ENCODE measurements around the gene IL12RB2.

IL12RB2 gene

GRCh38 chr1:67333603-67334002 lies 25.9 kb downstream of the IL12RB2 start:
- WGBS = 86% methylated on average over 3 of the region's 3 CpGs
- Histone ChIP-seq H3K4me1 (ENCODE audit: insufficient read depth, low read length) (peaks cover 19% of the 10 kb centered on the region), H3K27me3 (ENCODE audit: insufficient read depth, low read length) (no peaks in the 10 kb centered on the region), H3K9me3 (ENCODE audit: insufficient read depth, low read depth, low read length) (no peaks in the 10 kb centered on the region), H3K27ac (ENCODE audit: low read depth, low read length) (no peak overlapping the region), H3K9ac (ENCODE audit: low read depth, low read length) (no peak overlapping the region), H3K36me3 (ENCODE audit: insufficient read depth, low read length) (no peaks in the 10 kb centered on the region), H3K4me3 (ENCODE audit: low read length) (no peak overlapping the region)

GRCh38 chr1:67335411-67335810 lies 27.7 kb downstream of the IL12RB2 start:
- 89% methylated on average over 1 of the region's 1 CpG for WGBS
- Histone ChIP-seq H3K9ac (ENCODE audit: low read depth, low read length) (no peak overlapping the region), H3K9me3 (ENCODE audit: insufficient read depth, low read depth, low read length) (no peaks in the 10 kb centered on the region), H3K27me3 (ENCODE audit: insufficient read depth, low read length) (peaks cover 1% of the 10 kb centered on the region), H3K27ac (ENCODE audit: low read depth, low read length) (no peak overlapping the region), H3K4me1 (ENCODE audit: insufficient read depth, low read length) (peaks cover 23% of the 10 kb centered on the region), H3K36me3 (ENCODE audit: insufficient read depth, low read length) (no peaks in the 10 kb centered on the region), H3K4me3 (ENCODE audit: low read length) (no peak overlapping the region)

GRCh38 chr1:67336157-67336556 lies 28.5 kb downstream of the IL12RB2 start:
- Histone ChIP-seq H3K9ac (ENCODE audit: low read depth, low read length) (no peak overlapping the region), H3K9me3 (ENCODE audit: insufficient read depth, low read depth, low read length) (no peaks in the 10 kb centered on the region)
- 94% methylated on average over 5 of the region's 5 CpGs for WGBS

GRCh38 chr1:67336783-67337182 lies 29.1 kb downstream of the IL12RB2 start:
- Histone ChIP-seq H3K4me3 (ENCODE audit: low read length) (no peak overlapping the region), H3K27me3 (ENCODE audit: insufficient read depth, low read length) (peaks cover 5% of the 10 kb centered on the region), H3K9ac (ENCODE audit: low read depth, low read length) (no peak overlapping the region), H3K4me1 (ENCODE audit: insufficient read depth, low read length) (peaks cover 26% of the 10 kb centered on the region), H3K9me3 (ENCODE audit: insufficient read depth, low read depth, low read length) (no peaks in the 10 kb centered on the region), H3K27ac (ENCODE audit: low read depth, low read length) (no peak overlapping the region), H3K36me3 (ENCODE audit: insufficient read depth, low read length) (no peaks in the 10 kb centered on the region)
- WGBS = 88% methylated on average over 5 of the region's 6 CpGs

More at GRCh38 chr1:67336157-67336556, 28.5 kb downstream of the IL12RB2 start:
- Histone ChIP-seq H3K4me3 (ENCODE audit: low read length) (no peak overlapping the region), H3K36me3 (ENCODE audit: insufficient read depth, low read length) (no peaks in the 10 kb centered on the region), H3K4me1 (ENCODE audit: insufficient read depth, low read length) (peaks cover 23% of the 10 kb centered on the region), H3K27me3 (ENCODE audit: insufficient read depth, low read length) (peaks cover 5% of the 10 kb centered on the region), H3K27ac (ENCODE audit: low read depth, low read length) (no peak overlapping the region)

- H3K36me3 ChIP-seq (ENCODE audit: insufficient read depth, low read length) = no peaks in the 10 kb centered on the region
- no peak overlapping the region for H3K9ac ChIP-seq (ENCODE audit: low read depth, low read length)
- H3K9me3 ChIP-seq (ENCODE audit: insufficient read depth, low read depth, low read length) = no peaks in the 10 kb centered on the region
- no peak overlapping the region for H3K27ac ChIP-seq (ENCODE audit: low read depth, low read length)
- H3K4me1 ChIP-seq (ENCODE audit: insufficient read depth, low read length) = peaks cover 16% of the 10 kb centered on the region
- 90% methylated on average over 3 of the region's 3 CpGs for WGBS
- H3K4me3 ChIP-seq (ENCODE audit: low read length) = no peak overlapping the region
- H3K27me3 ChIP-seq (ENCODE audit: insufficient read depth, low read length) = peaks cover 5% of the 10 kb centered on the region
Observed at GRCh38 chr1:67338642-67339041, 31.0 kb downstream of the IL12RB2 start.

- WGBS = 78% methylated on average over 7 of the region's 7 CpGs
- no peaks in the 10 kb centered on the region for H3K9me3 ChIP-seq (ENCODE audit: insufficient read depth, low read depth, low read length)
- no peaks in the 10 kb centered on the region for H3K36me3 ChIP-seq (ENCODE audit: insufficient read depth, low read length)
- H3K27me3 ChIP-seq (ENCODE audit: insufficient read depth, low read length) = peaks cover 5% of the 10 kb centered on the region
- H3K4me3 ChIP-seq (ENCODE audit: low read length) = no peak overlapping the region
- H3K27ac ChIP-seq (ENCODE audit: low read depth, low read length) = no peak overlapping the region
- peaks cover 14% of the 10 kb centered on the region for H3K4me1 ChIP-seq (ENCODE audit: insufficient read depth, low read length)
- H3K9ac ChIP-seq (ENCODE audit: low read depth, low read length) = no peak overlapping the region
Observed at GRCh38 chr1:67339623-67340343, 32.1 kb downstream of the IL12RB2 start.

GRCh38 chr1:67342076-67342890 lies 34.6 kb downstream of the IL12RB2 start:
- no peak overlapping the region for H3K9ac ChIP-seq (ENCODE audit: low read depth, low read length)
- WGBS = 6% methylated on average over 5 of the region's 5 CpGs

GRCh38 chr1:67345556-67345955 lies 37.9 kb downstream of the IL12RB2 start:
- Histone ChIP-seq H3K27me3 (ENCODE audit: insufficient read depth, low read length) (0 out of 2 replicates have a peak, but pooled peaks cover 2% of the 10 kb centered on the region), H3K9me3 (ENCODE audit: insufficient read depth, low read depth, low read length) (no peaks in the 10 kb centered on the region)
- 50% methylated on average over 2 of the region's 2 CpGs for WGBS

More at GRCh38 chr1:67342076-67342890, 34.6 kb downstream of the IL12RB2 start:
- no peaks in the 10 kb centered on the region for H3K9me3 ChIP-seq (ENCODE audit: insufficient read depth, low read depth, low read length)
- H3K36me3 ChIP-seq (ENCODE audit: insufficient read depth, low read length) = no peaks in the 10 kb centered on the region
- peak overlapping the region; percentile 88; the same call in 1 of the 2 replicates for H3K27ac ChIP-seq (ENCODE audit: low read depth, low read length)
- no peak overlapping the region for H3K4me3 ChIP-seq (ENCODE audit: low read length)
- peaks cover 5% of the 10 kb centered on the region for H3K27me3 ChIP-seq (ENCODE audit: insufficient read depth, low read length)
- H3K4me1 ChIP-seq (ENCODE audit: insufficient read depth, low read length) = peaks cover 10% of the 10 kb centered on the region

GRCh38 chr1:67346982-67347381 lies 39.3 kb downstream of the IL12RB2 start:
- no peak overlapping the region for H3K9ac ChIP-seq (ENCODE audit: low read depth, low read length)
- H3K27ac ChIP-seq (ENCODE audit: low read depth, low read length) = no peak overlapping the region
- H3K4me1 ChIP-seq (ENCODE audit: insufficient read depth, low read length) = peaks cover 14% of the 10 kb centered on the region
- H3K9me3 ChIP-seq (ENCODE audit: insufficient read depth, low read depth, low read length) = no peaks in the 10 kb centered on the region
- no peaks in the 10 kb centered on the region for H3K36me3 ChIP-seq (ENCODE audit: insufficient read depth, low read length)
- no peaks in the 10 kb centered on the region for H3K27me3 ChIP-seq (ENCODE audit: insufficient read depth, low read length)
- WGBS = no CpG with 5 or more reads among the region's 1 CpG
- H3K4me3 ChIP-seq (ENCODE audit: low read length) = no peak overlapping the region

More at GRCh38 chr1:67345556-67345955, 37.9 kb downstream of the IL12RB2 start:
- H3K4me3 ChIP-seq (ENCODE audit: low read length) = no peak overlapping the region
- no peak overlapping the region for H3K27ac ChIP-seq (ENCODE audit: low read depth, low read length)
- no peaks in the 10 kb centered on the region for H3K36me3 ChIP-seq (ENCODE audit: insufficient read depth, low read length)
- H3K9ac ChIP-seq (ENCODE audit: low read depth, low read length) = no peak overlapping the region
- peaks cover 19% of the 10 kb centered on the region for H3K4me1 ChIP-seq (ENCODE audit: insufficient read depth, low read length)

- no peaks in the 10 kb centered on the region for H3K9me3 ChIP-seq (ENCODE audit: insufficient read depth, low read depth, low read length)
- 34% methylated on average over 12 of the region's 12 CpGs for WGBS
- H3K27me3 ChIP-seq (ENCODE audit: insufficient read depth, low read length) = no peaks in the 10 kb centered on the region
- no peak overlapping the region for H3K9ac ChIP-seq (ENCODE audit: low read depth, low read length)
- peak overlapping the region; percentile 20; the same call in 1 of the 2 replicates for H3K4me3 ChIP-seq (ENCODE audit: low read length)
- 0 out of 2 replicates have a peak overlapping the region, but pooled peaks have one; percentile 14 for H3K27ac ChIP-seq (ENCODE audit: low read depth, low read length)
- no peaks in the 10 kb centered on the region for H3K36me3 ChIP-seq (ENCODE audit: insufficient read depth, low read length)
- peaks cover 13% of the 10 kb centered on the region for H3K4me1 ChIP-seq (ENCODE audit: insufficient read depth, low read length)
Observed at GRCh38 chr1:67347688-67348472, 40.2 kb downstream of the IL12RB2 start.
